ENCODE data around the gene E2F7. TPM values are rescaled to one million over a fixed set of nuclear protein-coding genes. Genes with fewer than 3 reads are reported as not detected.

E2F7 gene
- total and polyA plus RNA-seq, 7 donors, result 0.03 to 0.76 (median 0.09) TPM; not detected in 3

DNA sequence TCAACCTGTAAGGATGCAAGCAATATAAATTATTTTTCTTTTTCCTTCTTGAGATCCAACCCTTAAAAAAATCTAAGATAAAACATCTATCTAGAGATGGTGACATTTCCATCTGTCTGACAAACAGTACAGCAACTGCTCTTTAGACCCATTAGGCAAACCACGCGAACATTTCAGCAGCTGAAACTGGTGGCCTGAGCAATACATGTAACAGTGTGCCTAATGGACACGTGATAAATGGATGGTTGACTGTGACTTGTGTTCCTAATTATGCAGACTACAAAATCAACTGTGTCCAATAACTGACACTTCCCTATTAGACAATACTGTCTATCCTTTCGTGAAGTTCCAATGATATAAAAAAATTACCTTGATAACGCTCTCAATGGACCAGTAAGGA lies 18.9 kb downstream of the E2F7 start:
- H3K4me1 ChIP-seq, result no peaks in the 10 kb centered on the region
- WGBS, 3 donors, result 94 to 97% (median 94%) methylated on average over 5 of the region's 5 CpGs
- intact Hi-C loops (cut with DNase I), result no loop called here

DNA sequence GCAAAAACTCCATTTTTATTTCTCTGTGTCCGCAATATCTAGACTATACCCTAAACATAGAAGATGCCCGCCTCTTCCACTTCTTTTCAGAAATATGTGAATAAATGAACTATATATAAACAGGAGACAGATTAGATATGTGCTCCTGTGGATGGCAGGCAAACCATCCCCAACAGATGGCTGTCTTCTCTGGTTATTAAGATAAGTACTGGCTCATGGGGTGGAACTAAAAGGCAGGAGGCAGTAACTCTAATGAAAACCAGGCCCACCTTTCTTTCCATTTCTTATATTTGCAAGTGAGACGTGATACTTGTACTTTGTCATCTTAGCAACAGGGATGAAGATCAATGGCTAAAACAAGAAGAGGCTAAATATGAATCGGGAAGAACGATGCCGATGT lies 20.2 kb downstream of the E2F7 start:
- Histone ChIP-seq H3K9me3 (no peaks in the 10 kb centered on the region), H3K27ac (no peak overlapping the region), H3K4me3 (no peak overlapping the region), H3K36me3 (ENCODE audit: insufficient read depth in 1 of 2, low read depth in 1 of 2) (no peaks in the 10 kb centered on the region), H3K27me3 (ENCODE audit: insufficient read depth in 3 of 3, low read length in 2 of 3) (no peaks in the 10 kb centered on the region), H3K4me1 (no peaks in the 10 kb centered on the region)
- TF ChIP-seq, protein P1, sequence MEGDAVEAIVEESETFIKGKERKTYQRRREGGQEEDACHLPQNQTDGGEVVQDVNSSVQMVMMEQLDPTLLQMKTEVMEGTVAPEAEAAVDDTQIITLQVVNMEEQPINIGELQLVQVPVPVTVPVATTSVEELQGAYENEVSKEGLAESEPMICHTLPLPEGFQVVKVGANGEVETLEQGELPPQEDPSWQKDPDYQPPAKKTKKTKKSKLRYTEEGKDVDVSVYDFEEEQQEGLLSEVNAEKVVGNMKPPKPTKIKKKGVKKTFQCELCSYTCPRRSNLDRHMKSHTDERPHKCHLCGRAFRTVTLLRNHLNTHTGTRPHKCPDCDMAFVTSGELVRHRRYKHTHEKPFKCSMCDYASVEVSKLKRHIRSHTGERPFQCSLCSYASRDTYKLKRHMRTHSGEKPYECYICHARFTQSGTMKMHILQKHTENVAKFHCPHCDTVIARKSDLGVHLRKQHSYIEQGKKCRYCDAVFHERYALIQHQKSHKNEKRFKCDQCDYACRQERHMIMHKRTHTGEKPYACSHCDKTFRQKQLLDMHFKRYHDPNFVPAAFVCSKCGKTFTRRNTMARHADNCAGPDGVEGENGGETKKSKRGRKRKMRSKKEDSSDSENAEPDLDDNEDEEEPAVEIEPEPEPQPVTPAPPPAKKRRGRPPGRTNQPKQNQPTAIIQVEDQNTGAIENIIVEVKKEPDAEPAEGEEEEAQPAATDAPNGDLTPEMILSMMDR (IDR thresholded peaks at IDR 0.05), result no peak
- ATAC-seq, result no peak
- intact Hi-C loops (cut with DNase I), result no loop called here
- no peak for DNase-seq
- 79 to 95% (median 87%) methylated on average over 6 of the region's 6 CpGs for WGBS, 3 donors

More for the DNA sequence above, 18.9 kb downstream of the E2F7 start:
- no peaks in the 10 kb centered on the region for H3K36me3 ChIP-seq (ENCODE audit: insufficient read depth in 1 of 2, low read depth in 1 of 2)
- no peaks in the 10 kb centered on the region for H3K27me3 ChIP-seq (ENCODE audit: insufficient read depth in 3 of 3, low read length in 2 of 3)
- ATAC-seq (no peak), DNase-seq (no peak)
- no peak overlapping the region for H3K4me3 ChIP-seq
- TF ChIP-seq, protein P1 (IDR thresholded peaks at IDR 0.05), result no peak
- H3K9me3 ChIP-seq, result no peaks in the 10 kb centered on the region
- no peak overlapping the region for H3K27ac ChIP-seq

DNA sequence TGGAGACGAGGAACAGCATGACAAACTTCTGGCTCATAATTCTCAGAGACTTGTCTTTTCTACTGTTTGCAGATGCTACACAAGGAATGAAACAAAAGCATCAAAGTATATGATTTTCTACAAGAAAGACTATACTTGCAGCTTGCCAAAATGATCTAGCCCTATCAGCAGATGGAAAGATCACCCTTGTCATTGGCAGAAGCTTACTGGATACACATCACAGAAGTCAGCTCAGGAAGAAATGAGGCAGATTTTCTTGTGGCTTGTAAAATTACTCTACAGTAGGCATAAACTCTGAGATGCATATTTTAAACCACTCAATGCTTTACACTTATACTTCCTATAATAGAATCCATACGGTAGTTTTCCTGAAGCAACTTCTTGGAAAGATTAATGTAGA lies 20.6 kb downstream of the E2F7 start:
- Histone ChIP-seq H3K4me3 (no peak overlapping the region), H3K27me3 (ENCODE audit: insufficient read depth in 3 of 3, low read length in 2 of 3) (no peaks in the 10 kb centered on the region), H3K36me3 (ENCODE audit: insufficient read depth in 1 of 2, low read depth in 1 of 2) (no peaks in the 10 kb centered on the region), H3K27ac (no peak overlapping the region), H3K4me1 (no peaks in the 10 kb centered on the region), H3K9me3 (no peaks in the 10 kb centered on the region)
- no peak for ATAC-seq
- DNase-seq, result no peak
- 62 to 88% (median 71%) methylated on average over 2 of the region's 2 CpGs for WGBS, 3 donors
- intact Hi-C loops (cut with DNase I), result no loop called here
- TF ChIP-seq, protein P1 (IDR thresholded peaks at IDR 0.05), result no peak

DNA sequence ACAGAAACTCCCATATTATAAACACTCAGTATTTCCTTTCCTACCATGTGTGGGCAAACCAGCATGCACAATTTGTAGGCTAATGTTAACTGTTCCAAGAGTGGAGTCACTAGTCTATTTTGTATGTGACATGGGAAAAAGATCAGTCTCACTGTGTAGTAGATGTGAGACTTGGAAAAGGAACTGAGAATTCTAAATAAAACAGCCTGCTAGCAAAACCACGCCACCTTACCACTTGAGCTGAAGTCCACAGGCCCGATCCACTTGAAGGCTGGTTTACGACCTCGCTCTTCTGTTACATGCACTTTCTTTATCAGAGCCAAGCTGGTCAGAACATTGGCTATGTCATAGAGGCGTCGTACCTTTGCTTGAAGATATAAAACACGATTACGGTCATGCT lies 22.5 kb downstream of the E2F7 start:
- Histone ChIP-seq H3K9me3 (no peaks in the 10 kb centered on the region), H3K27ac (no peak overlapping the region), H3K4me1 (no peaks in the 10 kb centered on the region), H3K4me3 (no peak overlapping the region), H3K27me3 (ENCODE audit: insufficient read depth in 3 of 3, low read length in 2 of 3) (no peaks in the 10 kb centered on the region), H3K36me3 (ENCODE audit: insufficient read depth in 1 of 2, low read depth in 1 of 2) (no peaks in the 10 kb centered on the region)
- TF ChIP-seq, protein P1 (IDR thresholded peaks at IDR 0.05), result no peak
- ATAC-seq (no peak), DNase-seq (no peak)
- 96 to 98% (median 97%) methylated on average over 8 of the region's 8 CpGs for WGBS, 3 donors
- intact Hi-C loops (cut with DNase I), result no loop called here

DNA sequence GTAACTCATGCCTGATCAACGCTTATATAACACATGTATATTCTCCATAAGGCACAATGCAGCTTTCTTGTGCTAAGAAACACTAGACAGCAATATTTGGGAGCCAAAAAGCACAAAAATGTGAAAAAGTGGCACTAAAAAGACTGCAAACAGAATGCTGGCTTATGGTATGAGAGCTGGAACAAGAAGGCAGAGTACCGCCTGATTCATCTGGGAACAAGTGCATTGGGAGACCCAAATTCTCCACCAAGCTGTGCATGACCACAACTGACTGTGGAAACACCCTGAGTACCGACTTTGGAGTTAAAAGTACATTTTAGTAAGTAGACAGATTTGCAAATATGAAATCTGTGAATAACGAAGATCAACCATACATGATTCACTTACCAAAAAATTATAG lies 25.1 kb downstream of the E2F7 start:
- Histone ChIP-seq H3K4me1 (no peaks in the 10 kb centered on the region), H3K27ac (no peak overlapping the region), H3K9me3 (no peaks in the 10 kb centered on the region), H3K27me3 (ENCODE audit: insufficient read depth in 3 of 3, low read length in 2 of 3) (no peaks in the 10 kb centered on the region), H3K36me3 (ENCODE audit: insufficient read depth in 1 of 2, low read depth in 1 of 2) (no peaks in the 10 kb centered on the region), H3K4me3 (no peak overlapping the region)
- ATAC-seq, result no peak
- intact Hi-C loops (cut with DNase I), result no loop called here
- WGBS, 3 donors, result 96 to 99% (median 97%) methylated on average over 4 of the region's 4 CpGs
- TF ChIP-seq, protein P1 (IDR thresholded peaks at IDR 0.05), result no peak
- DNase-seq, result no peak

All from psoas muscle (tissue), 8 donors.